ELR (cell line): ENCODE measurements around the gene RGPD4.

Source experiments
- DNase-seq: peaks from one replicate; pipeline ENCODE4 v3.0.0-alpha.2; 2015; ENCODE audit warnings: low read depth

RGPD4 gene

GRCh38 chr2:107927034-107927534, 100.4 kb downstream of the RGPD4 start:
- DNase-seq: no peak

- DNase-seq: no peak
Observed at GRCh38 chr2:107931412-107931811, 104.7 kb downstream of the RGPD4 start.

DNA sequence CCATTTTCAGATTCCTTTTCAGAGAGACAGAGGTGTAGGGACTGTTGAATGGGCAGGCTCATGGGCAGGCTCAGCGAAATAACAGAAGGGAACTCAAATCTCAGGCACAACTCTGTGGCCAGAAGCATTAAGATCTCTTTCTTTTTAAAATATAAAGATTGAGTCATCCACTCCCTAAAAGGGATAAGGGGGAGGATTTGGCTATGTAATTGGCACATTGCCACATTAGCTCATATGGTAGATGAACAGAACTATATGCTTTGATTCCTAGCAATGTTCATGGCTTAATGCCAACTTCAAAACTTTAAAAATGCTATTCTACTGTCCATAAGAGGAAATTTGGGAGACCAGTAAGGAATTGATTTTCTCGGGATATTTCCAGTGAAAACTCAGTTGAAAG, 105.8 kb downstream of the RGPD4 start:
- peak; percentile 34 for DNase-seq

GRCh38 chr2:107932979-107933378, 106.3 kb downstream of the RGPD4 start:
- peak; percentile 43 for DNase-seq

- DNase-seq: peak; percentile 33
Observed at GRCh38 chr2:107936433-107937359, 110.0 kb downstream of the RGPD4 start.
